Inflammatory macrophage treated with lipopolysaccharide for 1 hour (primary cell): Measurements from ENCODE around the gene PARD3.
"Not testable (repeated sequence)": the region's sequence is repeated elsewhere in the genome, so short reads cannot be mapped to it uniquely, and the experiment has no call there.

Source experiments
- DNase-seq, 2 donors: peaks; one replicate each; pipeline ENCODE4 v3.0.0-alpha.2; 2020 to 2022

PARD3 gene

DNA sequence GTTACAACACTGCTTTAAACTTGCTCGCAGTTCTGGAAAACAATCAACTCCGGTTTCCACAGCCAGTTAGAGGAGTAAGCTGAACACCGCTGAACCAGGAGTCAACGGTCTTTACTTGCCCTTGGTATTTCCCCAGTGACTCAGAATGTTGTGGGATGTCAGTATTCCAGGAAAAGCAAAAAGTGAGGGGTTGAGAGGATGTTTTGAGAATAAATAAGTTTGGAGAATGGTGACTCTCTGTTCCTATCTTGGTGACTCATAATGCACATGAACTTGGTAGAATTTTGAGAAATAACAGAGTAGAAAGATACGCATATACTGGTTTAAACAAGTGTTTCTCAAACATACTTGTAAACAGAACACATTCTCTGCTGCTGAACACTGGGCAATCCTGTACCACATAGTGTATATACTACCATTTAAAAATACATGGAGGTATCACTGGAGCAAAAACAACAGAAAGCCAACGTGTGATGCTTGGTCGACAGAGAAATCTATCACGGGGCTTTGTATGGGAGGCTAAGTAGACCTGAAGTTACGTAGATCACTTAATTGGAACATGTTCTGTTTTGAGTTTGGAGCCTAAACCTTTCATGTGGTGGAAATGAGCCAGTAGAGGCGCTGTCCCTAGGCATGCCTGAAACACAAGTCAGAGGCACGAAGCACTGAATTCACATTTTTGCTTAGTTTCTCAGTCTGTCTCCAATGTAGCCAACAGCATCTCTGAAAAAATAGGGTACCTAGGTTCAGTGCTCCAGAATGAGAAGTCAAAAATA lies 534.3 kb downstream of the PARD3 start:
- peak; percentile 32 to 38 for DNase-seq

DNA sequence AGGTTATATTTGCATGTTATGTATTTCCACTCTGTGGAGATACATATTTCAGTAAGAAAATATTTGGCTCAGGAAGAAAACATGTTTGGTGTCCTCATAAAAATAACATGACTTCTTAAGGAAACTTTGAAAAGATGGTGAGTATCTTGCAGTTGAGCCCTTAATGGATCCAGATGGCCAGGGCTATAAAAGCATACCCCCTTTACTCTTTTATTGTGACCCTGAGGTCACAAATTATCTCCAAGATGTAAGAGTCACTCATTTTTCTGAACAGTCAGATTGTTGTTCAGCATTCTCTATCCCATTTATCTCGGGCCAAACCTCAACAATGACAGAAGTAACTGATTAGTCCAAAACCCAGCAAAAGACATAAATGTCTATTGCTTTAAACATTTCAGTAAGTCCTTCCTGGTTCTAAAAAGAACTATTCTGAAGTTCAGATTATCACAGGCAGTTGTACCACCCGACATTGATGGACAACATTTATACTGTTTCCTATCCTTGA lies 539.4 kb downstream of the PARD3 start:
- no peak for DNase-seq

DNA sequence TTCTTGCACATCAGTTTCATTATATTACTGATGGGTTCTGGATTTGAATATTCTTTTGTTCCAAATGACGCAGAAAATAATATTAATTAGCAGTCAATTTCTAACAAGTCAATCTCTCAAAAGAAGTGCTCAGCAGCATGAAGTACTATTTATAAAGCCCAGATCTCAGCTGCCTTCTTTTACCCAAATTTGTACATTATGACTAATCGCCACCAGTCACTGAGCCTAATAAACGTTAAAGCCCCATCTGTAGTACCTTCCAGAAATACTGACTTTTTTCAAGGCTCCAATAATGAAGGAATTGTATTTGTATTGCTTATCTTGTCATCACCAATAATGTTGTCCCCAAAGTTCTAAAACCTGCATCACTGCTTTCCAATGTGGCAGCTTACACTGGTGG lies 540.2 kb downstream of the PARD3 start:
- DNase-seq = no peak

DNA sequence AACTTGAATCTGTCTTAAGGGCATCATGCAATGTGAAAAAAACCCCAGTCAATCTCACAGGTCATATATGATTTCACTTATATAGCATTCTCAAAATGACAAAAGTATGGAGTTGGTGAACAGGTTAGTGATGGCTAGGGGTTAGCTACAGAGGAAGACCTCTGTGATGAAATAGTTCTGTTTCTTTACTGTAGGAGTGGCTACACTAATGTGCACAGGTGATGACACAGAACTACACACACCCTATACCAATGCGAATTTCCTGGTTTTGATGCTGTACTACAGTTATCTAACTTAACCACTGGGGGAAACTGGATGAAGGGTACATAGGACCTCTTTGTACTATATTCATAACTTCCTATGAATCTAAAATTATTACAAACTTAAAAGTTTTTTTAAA lies 541.8 kb downstream of the PARD3 start:
- no peak for DNase-seq

DNA sequence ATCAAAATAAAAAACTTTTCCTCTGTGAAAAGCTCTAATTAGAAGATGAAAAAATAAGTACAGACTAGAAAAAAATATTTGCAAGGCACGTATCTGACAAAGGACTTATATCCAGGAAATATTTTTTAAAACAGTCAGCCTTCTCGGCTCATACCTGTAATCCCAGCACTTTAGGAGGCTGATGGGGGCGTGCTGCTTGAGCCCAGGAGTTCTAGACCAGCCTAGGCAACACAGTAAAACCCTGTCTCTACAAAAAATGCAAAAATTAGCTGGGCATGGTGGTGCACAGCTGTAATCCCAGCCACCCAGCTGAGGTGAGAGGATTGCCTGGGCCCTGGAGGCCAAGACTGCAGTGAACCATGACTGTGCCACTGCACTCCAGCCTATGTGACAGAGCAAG lies 542.8 kb downstream of the PARD3 start:
- DNase-seq = no peak

DNA sequence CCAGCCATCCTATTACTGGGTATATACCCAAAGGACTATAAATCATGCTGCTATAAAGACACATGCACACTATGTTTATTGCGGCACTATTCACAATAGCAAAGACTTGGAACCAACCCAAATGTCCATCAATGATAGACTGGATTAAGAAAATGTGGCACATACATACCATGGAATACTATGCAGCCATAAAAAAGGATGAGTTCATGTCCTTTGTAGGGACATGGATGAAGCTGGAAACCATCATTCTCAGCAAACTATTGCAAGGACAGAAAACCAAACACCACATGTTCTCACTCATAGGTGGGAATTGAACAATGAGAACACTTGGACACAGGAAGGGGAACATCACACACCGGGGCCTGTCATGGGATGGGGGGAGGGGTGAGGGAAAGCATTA lies 546.7 kb downstream of the PARD3 start:
- not testable (repeated sequence) for DNase-seq

DNA sequence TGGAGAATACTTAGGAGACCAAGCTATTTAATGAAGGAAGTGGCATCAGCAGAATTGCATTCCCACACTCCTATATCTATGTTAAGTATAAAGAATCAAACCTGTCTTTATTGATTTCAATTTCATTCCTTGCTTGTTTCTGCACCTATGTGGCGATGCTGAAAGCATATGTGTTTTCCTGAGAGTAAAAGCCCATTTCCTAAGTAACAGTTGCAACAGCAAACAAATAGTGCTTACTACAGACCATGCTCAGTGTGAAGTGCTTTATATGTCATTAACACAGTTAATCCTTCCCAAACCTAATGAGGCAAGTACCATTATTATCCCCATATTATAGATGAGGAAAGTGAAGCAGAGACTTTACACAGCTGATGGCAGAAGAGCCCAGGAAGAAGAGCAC lies 552.1 kb downstream of the PARD3 start:
- DNase-seq = no peak

DNA sequence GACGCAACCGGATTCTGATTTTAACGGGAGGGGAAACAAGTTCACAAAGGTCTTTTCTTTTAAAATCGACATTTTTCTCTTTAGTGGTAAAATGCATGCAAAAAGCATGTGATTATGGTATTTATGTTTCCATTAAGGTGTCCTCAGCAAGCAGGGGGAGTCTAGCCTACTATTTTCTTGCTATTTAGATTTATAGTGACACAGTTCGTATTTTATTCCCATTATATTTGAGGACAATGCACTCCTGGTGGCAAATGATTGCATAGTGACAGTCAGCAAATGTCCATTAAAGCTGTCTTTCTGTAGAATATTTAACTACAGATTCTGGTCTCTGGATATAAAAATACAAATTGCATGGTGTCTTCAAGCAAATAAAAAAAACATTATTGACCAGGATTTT lies 554.2 kb downstream of the PARD3 start:
- DNase-seq = no peak

DNA sequence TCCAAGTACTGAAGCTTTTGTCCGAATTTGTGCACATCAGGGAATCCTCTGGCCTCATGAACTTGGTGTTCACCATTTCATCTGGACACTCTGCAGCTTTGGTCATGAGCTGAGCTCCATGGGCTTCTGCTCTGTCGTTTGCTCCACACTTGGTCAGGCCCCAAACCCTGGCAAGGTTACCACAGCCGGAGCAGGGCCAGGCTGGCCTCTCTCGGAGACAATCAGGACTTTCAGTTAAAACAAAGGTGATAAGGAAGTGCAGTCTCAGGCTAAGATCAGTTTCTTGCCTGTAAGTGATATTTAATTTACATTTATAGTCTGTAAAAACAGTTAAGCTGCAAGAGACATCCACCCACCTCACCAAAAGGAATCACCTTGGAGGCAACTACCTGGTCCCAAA lies 558.9 kb downstream of the PARD3 start:
- no peak for DNase-seq

DNA sequence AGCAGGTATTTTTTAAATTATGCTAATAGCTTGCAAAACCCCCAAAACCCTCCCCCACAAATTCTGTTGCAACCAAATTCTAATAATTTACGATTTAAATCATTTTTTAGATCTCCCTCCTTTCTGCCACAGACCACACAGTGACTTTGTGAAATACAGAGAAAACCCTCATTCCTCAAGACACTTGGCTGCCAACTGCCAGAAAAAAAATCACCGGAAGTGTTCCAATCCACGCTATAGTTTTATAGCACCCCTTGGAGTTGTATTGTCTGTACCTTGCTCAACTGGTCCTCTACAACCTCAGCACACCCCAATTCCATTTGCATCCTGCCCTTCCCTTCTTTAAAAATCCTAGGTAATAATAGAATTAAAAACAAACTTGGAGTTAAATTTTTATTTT lies 560.1 kb downstream of the PARD3 start:
- DNase-seq = no peak

DNA sequence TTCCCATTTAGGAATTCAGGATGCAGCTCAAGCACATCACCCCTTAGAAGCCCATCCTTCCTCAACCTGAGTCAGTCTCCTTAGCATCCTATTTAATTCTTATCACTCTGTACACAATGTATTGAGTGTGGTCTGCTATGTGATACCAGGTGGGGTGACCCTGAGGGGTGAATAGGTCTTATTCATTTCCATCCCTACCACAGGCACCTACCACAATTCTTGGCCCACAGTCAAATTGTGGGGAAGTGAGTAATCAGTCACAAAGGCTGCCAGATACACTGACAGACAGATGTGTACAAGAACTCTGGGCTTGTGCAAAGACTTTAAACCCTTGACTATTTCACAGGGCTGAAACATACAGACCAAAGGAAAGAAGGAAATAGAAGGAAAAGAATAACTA lies 560.5 kb downstream of the PARD3 start:
- DNase-seq = no peak

DNA sequence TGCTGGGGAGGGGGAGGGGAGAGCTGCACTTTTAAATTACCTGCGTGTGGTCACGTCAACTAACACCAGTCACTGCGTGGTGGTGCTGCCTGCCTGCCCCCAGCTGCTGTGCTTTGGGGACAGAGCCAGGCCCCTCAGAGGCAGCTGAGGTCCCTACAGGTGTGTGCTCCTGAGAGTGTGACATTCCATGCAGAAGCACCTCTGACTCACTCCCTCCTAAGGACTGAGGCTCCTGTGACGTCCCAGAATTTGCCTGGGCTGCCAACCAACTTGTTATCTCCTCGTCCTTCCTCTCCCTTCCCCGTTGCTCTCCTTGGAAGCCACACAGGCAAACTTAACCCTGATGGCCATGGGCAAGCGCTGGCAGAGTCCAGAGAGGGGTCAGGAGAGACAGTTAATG lies 563.0 kb downstream of the PARD3 start:
- DNase-seq = no peak

DNA sequence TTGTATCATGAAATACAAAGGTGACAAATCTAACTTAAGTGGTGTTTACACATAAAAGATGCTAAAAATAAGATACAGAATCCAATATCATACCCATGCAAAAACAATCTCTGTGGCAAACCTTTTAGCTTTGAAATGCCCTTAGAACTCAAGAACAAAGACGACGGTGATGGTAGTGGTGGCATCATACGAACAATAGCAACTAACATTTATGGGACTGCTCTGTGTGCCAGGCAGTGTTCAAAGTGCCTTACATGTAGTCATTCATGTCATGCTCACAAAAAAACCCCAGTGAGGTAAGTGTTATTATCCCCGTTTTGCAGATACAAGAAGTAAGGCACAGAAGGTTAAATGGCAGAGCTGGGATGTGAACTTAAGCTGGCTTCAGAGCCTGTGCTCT lies 563.9 kb downstream of the PARD3 start:
- no peak for DNase-seq

DNA sequence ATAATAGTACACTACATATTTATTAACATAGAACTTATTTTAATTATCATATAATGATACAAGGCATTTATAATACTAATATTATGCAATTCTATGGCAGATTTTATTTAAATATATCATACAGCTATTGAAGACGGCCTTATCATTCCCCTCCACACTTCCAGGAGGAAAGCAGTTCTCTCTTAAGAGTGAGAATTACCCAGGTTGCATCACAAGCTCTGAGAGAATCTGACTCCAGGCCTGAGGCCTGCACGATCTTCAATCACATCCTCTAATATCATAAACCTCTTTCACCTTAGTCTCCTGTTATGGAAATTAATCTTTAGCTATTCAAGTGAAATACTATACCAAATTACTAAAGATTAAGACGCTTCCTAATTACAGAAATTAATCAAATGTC lies 564.4 kb downstream of the PARD3 start:
- DNase-seq = no peak

DNA sequence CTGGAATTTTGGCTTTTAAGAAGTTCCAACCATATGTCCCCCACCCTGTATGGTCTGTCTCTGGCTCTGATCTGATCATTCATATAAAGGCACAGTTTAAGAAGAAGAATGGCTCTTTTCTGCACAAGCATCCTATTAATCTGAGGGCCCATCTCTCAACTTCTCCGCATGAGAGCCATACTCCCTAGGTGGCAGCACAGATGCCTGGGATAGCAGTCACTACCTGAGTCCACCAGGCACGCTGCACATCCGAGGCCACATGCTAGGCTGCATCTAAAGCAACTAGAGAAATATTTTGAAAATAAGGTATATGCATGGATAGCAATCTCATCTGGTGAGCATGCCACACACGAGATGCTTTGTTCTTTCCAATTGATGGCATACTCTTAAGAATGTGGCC lies 565.5 kb downstream of the PARD3 start:
- DNase-seq = no peak

DNA sequence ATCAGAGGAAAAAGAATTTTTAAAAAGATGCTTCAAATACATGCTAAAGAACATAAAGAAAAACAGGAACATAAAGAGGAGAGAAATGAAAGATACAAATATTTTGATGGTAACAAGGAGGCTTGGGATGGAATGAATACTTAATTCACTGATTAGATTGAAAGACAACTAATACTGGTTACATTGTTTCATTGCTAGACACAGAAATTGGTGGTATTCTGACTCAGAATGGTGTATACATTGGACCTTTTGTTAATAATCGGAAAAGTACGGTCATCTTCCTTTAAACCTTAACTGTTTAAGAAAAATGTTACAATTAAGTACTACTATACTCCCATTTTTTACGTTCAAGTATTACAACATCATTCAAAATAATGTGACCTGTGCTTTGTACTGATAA lies 567.5 kb downstream of the PARD3 start:
- DNase-seq = no peak

DNA sequence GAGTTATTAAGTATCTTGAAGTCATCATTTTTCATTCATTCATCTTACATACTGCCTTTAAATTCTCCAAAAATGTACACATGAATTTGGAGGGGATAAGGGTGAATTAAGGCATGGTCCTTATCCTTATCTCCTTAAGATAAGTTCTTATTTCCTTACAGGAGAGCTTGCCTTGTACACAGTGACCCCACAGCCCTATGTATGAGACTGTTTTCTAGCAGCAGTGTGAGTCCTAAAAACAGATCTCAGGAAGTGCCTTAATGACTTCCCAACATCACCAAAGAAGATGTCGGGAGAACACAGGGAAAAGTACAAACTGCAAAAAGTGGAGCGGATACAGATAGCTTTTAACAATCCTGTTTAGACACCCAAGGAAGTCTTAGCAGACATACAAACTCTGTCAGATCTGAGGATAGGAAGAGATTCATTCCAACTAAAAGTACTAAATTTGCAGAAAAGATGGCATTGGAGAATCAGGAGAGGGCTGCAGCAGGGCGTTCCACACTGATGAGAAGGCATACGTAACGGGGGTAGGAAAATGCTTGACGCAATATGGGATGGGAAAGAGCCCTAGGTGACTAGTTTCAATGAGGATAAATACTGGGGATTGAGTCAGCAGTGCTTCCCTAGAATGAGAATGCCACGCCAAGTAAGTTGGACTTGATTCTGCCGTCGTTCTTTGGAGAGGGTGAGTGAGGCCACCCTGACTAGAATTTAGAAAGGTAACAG lies 570.2 kb downstream of the PARD3 start:
- DNase-seq = no peak

DNA sequence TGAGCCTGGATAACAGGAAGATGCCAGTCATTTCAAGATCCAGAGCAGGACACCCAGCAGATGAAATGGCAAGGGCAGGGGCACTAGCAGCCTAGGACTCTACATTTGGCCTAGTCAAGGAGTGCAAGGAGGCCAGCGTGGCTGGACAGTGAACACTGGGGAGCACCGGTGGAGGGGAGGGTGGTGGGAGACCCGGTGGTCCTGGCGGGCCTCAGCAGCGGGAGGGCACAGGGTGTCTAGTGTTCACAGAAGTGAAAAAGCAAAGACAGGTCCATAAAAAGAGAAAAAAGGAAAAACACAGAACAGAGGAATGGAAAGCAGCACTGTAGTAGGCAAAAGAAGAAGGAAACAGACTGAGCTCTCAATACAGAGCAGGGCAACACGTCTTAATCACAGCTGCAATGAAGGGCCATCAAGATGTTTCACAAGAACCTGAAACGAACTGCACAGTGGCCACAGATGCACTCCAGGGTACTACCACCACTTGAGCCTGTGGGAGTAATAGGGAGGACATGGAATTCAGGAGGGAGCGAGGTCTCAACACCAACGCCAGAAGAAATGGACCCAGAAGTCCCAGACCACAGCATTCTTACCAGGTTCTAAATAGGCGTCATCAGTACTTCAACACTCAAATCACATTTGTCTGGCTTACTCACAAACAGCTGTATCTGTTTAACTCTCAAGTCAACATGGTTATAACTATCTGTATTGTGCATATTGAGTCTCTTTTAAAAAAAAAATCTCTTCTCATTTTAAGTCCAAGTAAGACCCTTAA lies 573.7 kb downstream of the PARD3 start:
- no peak for DNase-seq

DNA sequence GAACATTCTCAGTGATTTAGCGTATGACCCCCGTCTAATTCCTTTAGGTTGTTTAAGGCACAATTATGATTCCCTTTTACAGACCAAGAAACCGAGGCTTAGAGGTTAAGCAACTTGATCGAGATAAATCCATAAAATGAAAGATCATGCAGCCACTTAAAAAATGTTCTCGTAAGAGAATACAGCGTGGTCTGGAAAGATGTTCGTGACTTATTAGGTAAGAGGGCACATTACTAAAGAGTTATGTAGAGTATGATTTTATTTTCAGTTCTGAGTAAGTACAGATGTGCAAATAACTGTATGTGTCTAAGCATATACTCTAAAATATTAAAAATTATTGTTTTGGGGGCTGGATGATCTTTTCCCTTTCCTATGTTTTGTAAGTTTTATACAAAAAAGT lies 575.1 kb downstream of the PARD3 start:
- DNase-seq = no peak

DNA sequence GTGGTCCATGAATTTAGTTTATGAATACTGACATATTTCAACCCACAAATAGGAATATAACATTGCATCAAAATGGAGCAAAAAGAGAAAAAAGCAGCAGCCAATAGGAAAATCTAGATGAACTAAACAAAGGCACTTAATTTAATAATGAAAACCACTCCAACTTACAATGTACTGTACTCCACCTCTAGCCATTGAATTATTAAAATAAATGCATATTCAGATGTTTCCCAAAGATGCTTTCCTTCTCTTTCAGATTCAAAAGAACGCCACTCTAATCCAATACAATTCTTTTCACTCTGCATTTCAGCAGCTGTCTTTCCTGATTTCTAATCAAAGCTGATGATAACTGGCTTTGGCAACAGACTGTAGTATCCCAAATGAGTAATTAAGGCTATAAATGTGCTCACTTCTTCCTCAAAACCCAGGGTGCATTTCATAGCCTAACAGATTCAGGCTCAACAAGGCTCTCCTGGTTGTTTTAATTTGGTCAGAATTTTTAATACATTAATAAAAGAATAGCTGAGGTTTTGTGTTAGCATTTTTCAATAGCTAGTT lies 577.1 kb downstream of the PARD3 start:
- DNase-seq = no peak

DNA sequence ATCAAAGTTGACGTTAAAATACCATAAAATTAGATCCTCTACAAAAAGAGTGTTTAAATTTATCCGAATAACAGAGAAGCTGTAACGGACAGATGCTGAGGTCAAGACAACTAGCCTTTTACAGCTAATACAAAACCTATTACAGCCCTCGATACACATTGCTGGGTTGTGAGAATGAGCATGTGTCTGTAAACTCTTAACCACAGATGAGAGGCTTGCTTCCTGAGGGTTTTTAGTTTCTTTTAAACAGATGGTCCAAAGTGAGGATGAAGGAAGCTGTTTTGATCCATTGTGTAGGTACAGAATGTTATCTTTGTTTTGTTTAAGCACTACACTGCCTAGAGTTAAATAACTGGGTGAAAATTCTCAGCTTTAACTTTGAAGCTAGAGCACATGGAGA lies 578.2 kb downstream of the PARD3 start:
- no peak for DNase-seq

DNA sequence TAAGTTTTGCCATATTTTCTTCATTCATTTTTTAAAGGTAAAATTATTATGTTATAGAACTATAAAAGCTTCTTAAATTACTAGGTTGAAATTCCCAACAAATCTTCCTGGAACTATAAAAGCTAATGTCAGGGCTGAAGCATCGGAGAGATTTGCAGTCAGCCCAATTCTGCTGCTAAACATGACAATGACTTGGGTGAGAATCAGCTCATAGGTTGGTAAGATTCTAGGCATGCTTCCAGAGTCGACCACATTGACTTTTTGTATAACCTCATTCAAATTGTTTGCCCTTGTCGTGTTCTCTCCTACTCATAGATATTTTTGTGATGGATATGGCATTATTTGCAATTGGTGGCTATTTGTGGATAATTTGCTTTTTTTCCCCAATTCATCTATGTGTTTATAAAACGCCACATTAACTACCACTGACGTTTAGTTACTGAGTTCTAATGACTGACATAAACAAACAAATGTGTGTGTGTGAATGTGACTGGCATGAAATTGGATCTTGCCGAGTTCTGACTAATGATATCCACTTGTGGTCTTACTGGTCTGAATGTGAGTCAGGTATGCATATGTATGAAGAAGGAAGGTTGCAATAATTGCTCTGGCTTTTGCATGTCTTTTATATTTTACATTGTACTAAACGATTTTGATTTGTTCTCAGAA lies 579.8 kb downstream of the PARD3 start:
- DNase-seq = no peak

DNA sequence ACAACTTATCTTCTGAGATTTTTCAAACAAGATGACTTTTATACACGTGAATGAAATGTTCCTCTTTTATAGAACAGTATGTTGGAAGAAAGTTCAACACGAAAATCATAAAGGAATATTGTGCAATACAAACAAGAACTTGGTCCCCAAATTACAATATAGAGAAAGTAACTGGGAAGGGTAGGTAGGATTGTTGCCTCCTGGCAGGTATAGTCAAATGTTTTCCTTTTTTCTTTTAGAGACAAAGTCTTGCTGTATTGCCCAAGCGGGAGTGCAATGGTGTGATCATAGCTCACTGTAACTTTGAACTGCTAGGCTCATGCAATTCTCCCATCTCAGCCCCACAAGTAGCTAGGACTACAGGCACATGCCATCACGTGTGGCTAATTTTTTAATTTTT lies 582.6 kb downstream of the PARD3 start:
- no peak for DNase-seq
